GM12878 (cell line): ENCODE results near the gene SRPK3. TPM values are rescaled to one million over a fixed set of nuclear protein-coding genes. Genes with fewer than 3 reads are reported as not detected.
"Not testable (repeated sequence)": the region's sequence is repeated elsewhere in the genome, so short reads cannot be mapped to it uniquely, and the experiment has no call there.

Source experiments
- ATAC-seq: fragments of 200-7000 bp; cut with Tn5 transposase; 3 replicates; pipeline ENCODE4 v1.9.1; 2020; ENCODE audit warnings: mild to moderate bottlenecking, moderate library complexity
- BruUV-seq: library from RNA; stranded (reverse); fragments of 400-500 nt; replicated peaks from 2 replicates; lab custom pipeline; 2021; lab: Mats Ljungman, UMichigan
- CTCF ChIA-PET: fragments of 300-600 bp; sonication (Branson Sonifier 250); formaldehyde crosslinking; extraction: SDS; loops from one replicate; lab custom pipeline; 2021; ENCODE audit warnings: inconsistent platforms; lab: Yijun Ruan, JAX
- POLR2A ChIA-PET: fragments of 350-600 bp; formaldehyde crosslinking; extraction: SDS; loops from one replicate; lab custom pipeline; 2021; ENCODE audit warnings: inconsistent platforms; lab: Charles Lee
- RAD21 ChIA-PET: fragments of 300-600 bp; sonication (Branson Sonifier 250); formaldehyde crosslinking; loops from one replicate; lab custom pipeline; 2023; ENCODE audit warnings: antibody characterized with exemption; ENCODE audit not compliant: unreplicated experiment; lab: Charles Lee
- SMC1A ChIA-PET: fragments of 300-600 bp; sonication (Branson Sonifier 250); formaldehyde crosslinking; loops from one replicate; lab custom pipeline; 2023; ENCODE audit not compliant: unreplicated experiment, uncharacterized antibody; lab: Charles Lee
- DNase-seq: peaks from one replicate; pipeline ENCODE4 v3.0.0-alpha.2; 2011; ENCODE audit warnings: low read depth, low spot score
- FAIRE-seq: peaks from 3 replicates; lab custom pipeline; 2011; peaks lifted over from hg19 to GRCh38; lab: Jason Lieb, UNC
- H2AFZ ChIP-seq: 2 replicates; pipeline ENCODE4 v1.6.0; 2011; ENCODE audit warnings: low read depth, low read length, control low read depth; ENCODE audit not compliant: control insufficient read depth
- H3K27ac ChIP-seq: 2 replicates; pipeline ENCODE4 v1.5.1; 2011; ENCODE audit warnings: control low read depth; ENCODE audit not compliant: control insufficient read depth, insufficient read depth
- H3K27me3 ChIP-seq, 2 experiments: replicated peaks in 1 of 2; 2 replicates each; pipeline versions ENCODE4 v1.6.0 to v1.6.1; 2011; ENCODE audit warnings: low read length in 1 of 2; ENCODE audit not compliant: control insufficient read depth in 2 of 2, insufficient read depth in 2 of 2
- H3K36me3 ChIP-seq, 2 experiments: 2 replicates each; pipeline ENCODE4 v1.5.1; 2011; ENCODE audit warnings: low read length in 1 of 2; ENCODE audit not compliant: control insufficient read depth in 2 of 2, insufficient read depth in 2 of 2
- H3K4me1 ChIP-seq: 2 replicates; pipeline ENCODE4 v1.6.1; 2011; ENCODE audit warnings: mild to moderate bottlenecking, low read length, moderate library complexity, mixed read lengths; ENCODE audit not compliant: control insufficient read depth, insufficient read depth
- H3K4me2 ChIP-seq: 2 replicates; pipeline ENCODE4 v1.6.0; 2011; ENCODE audit warnings: control low read depth; ENCODE audit not compliant: control insufficient read depth, insufficient read depth
- H3K4me3 ChIP-seq: fragments of 200-600 bp; sonication (generic); 2 replicates; pipeline ENCODE4 v1.5.1; 2016
- H3K79me2 ChIP-seq: 2 replicates; pipeline ENCODE4 v1.6.0; 2011; ENCODE audit warnings: low read length; ENCODE audit not compliant: control insufficient read depth, insufficient read depth
- H3K9ac ChIP-seq: 2 replicates; pipeline ENCODE4 v1.8.0; 2011; ENCODE audit warnings: low read length, control low read depth, mixed read lengths; ENCODE audit not compliant: control insufficient read depth, insufficient read depth
- H3K9me3 ChIP-seq: replicated peaks from 3 replicates; pipeline ENCODE4 v1.5.1; 2011; ENCODE audit warnings: mild to moderate bottlenecking, low read length; ENCODE audit not compliant: control insufficient read depth, insufficient read depth
- H4K20me1 ChIP-seq: 2 replicates; pipeline ENCODE4 v1.6.0; 2011; ENCODE audit not compliant: control insufficient read depth, insufficient read depth
- BCL3 ChIP-seq: IDR thresholded peaks from 2 replicates; pipeline ENCODE4 v1.6.1; 2011; ENCODE audit warnings: borderline replicate concordance, low read depth, mild to moderate bottlenecking, moderate library complexity, low read length; ENCODE audit not compliant: insufficient read depth, poor library complexity, severe bottlenecking
- SRF ChIP-seq, 2 experiments: IDR thresholded peaks; 2 replicates each; pipeline ENCODE4 v1.6.1; 2011; ENCODE audit warnings: low read depth in 2 of 2, low read length in 2 of 2, mild to moderate bottlenecking in 1 of 2, moderate library complexity in 1 of 2
- SUPT20H ChIP-seq: IDR thresholded peaks from 2 replicates; pipeline ENCODE4 v1.6.1; 2011; ENCODE audit warnings: low read depth, mild to moderate bottlenecking, low read length, moderate library complexity, borderline replicate concordance; ENCODE audit not compliant: control insufficient read depth
- WGBS: methylation state at CpG from one replicate; pipeline ENCODE4 v1.1.6; 2016; ENCODE audit warnings: low lambda C conversion rate; ENCODE audit not compliant: insufficient replicate concordance, insufficient coverage; ENCODE audit errors: missing lambda C conversion rate; 5-methylcytosine and 5-hydroxymethylcytosine counted together
- in situ Hi-C: fragments of 300-500 bp; cut with MboI; formaldehyde crosslinking; loops from 9 replicates; pipeline ENCODE4 v1.14.3; 2018; ENCODE audit warnings: mixed read lengths
- intact Hi-C: fragments of 100-400 bp; cut with micrococcal nuclease; formaldehyde crosslinking; loops from one replicate; pipeline ENCODE4 v1.14.2; 2022; ENCODE audit not compliant: unreplicated experiment
- polyA plus RNA-seq, 11 experiments: library from polyadenylated mRNA; depleted of rRNA in 4 of 11; unstranded in 6 of 11; stranded (reverse) in 5 of 11; fragments of >200 nt; fragmentation: Nextera tagmentation in 4 of 11; fragmentation: Illumina TruSeq in 1 of 11; extraction: Ambion mirVana in 4 of 11; extraction: Trizol in 1 of 11; gene quantifications; 1 replicate in 1 of 11; 2 replicates in 10 of 11; pipeline versions ENCODE4 v1.2.1 to v1.2.3, GENCODE V29; 2011 to 2016; ENCODE audit warnings: inconsistent platforms in 2 of 11, missing spikeins in 2 of 11, low read depth in 1 of 11
- total RNA-seq, 4 experiments: library from RNA; depleted of rRNA in 3 of 4; stranded (reverse); fragments of >200 nt in 3 of 4; fragmentation: Illumina TruSeq in 1 of 4; extraction: Trizol in 1 of 4; gene quantifications; 2 replicates each; pipeline versions ENCODE4 v1.2.1 to v1.2.3, GENCODE V29; 2013 to 2021

Gene SRPK3
- total and polyA plus RNA-seq, 10 of the 15 experiments (the other 5 are each of a cell fraction or from before 2014, with no cell fraction given) = 0.05 to 0.19 TPM; not detected in 8

- FAIRE-seq (no peak), DNase-seq (no peak), ATAC-seq (peak; percentile 35; the same call in 2 of the 3 replicates)
- Histone ChIP-seq H3K79me2 (no peaks in the 10 kb centered on the region), H3K4me2 (no peak overlapping the region), H3K9ac (no peak overlapping the region), H4K20me1 (no peaks in the 10 kb centered on the region), H3K27ac (no peak overlapping the region), H3K9me3 (no peaks in the 10 kb centered on the region), H3K36me3 (no peaks in the 10 kb centered on the region), H2AFZ (no peak overlapping the region), H3K27me3 (no peaks in the 10 kb centered on the region), H3K4me1 (no peaks in the 10 kb centered on the region), H3K4me3 (no peak overlapping the region)
- BruUV-seq = no TSS peak
- POLR2A ChIA-PET = no interaction called here
- in situ Hi-C loops = loop anchor here (25.0 kb wide), 1 partner anchor 630 kb away; the partner anchor contains the start of gene MAGEA1
- 35% methylated on average over 25 of the region's 25 CpGs for WGBS
- no peak for TF ChIP-seq BCL3
- no peak for TF ChIP-seq SRF (IDR thresholded peaks at IDR 0.05; ENCODE audit: low read depth in 2 of 2, low read length in 2 of 2)
- TF ChIP-seq SUPT20H = no peak
- intact Hi-C loops = no loop called here
- CTCF ChIA-PET = no interaction called here
- RAD21 ChIA-PET = no interaction called here
- SMC1A ChIA-PET = no interaction called here
These were observed 36.2 kb downstream of the SRPK3 start for GRCh38 chrX:153816831-153817690.

- H4K20me1 ChIP-seq, H3K4me2 ChIP-seq, H3K79me2 ChIP-seq, BruUV-seq, H3K27me3 ChIP-seq, H2AFZ ChIP-seq, H3K4me3 ChIP-seq, RAD21 ChIA-PET, intact Hi-C loops, H3K4me1 ChIP-seq, SMC1A ChIA-PET, ATAC-seq, POLR2A ChIA-PET, H3K27ac ChIP-seq, CTCF ChIA-PET, H3K9me3 ChIP-seq, FAIRE-seq, H3K36me3 ChIP-seq, DNase-seq, H3K9ac ChIP-seq: not testable (repeated sequence)
- 13% methylated on average over 9 of the region's 9 CpGs for WGBS
- in situ Hi-C loops = loop anchor here (25.0 kb wide), 1 partner anchor 631 kb away; the partner anchor contains the start of gene MAGEA1
These were observed 37.2 kb downstream of the SRPK3 start for GRCh38 chrX:153818064-153818463.
